Neural cell (in vitro differentiated cells): ENCODE data around the gene TEX101.

Experiments
- CTCF ChIP-seq: fragments of 450-650 bp; IDR thresholded peaks from 2 replicates; pipeline ENCODE4 v1.5.1; 2014; ENCODE audit warnings: antibody characterized with exemption, mild to moderate bottlenecking, moderate library complexity; ENCODE audit not compliant: poor library complexity, severe bottlenecking
- POLR2AphosphoS5 ChIP-seq: IDR thresholded peaks from 2 replicates; pipeline ENCODE4 v1.6.1; 2012

GRCh38 chr19:43433358-43433673 lies 18.6 kb downstream of the TEX101 start:
- TF ChIP-seq CTCF (no peak), POLR2AphosphoS5 (no peak)
